GM18951 (cell line): ENCODE measurements around the gene LPGAT1.
"Not testable (repeated sequence)": the region's sequence is repeated elsewhere in the genome, so short reads cannot be mapped to it uniquely, and the experiment has no call there.

Source experiments
- POLR2A ChIP-seq: IDR thresholded peaks from 4 replicates; pipeline ENCODE4 v1.6.1; 2011; ENCODE audit warnings: mild to moderate bottlenecking; ENCODE audit not compliant: insufficient read length, insufficient read depth; ENCODE audit errors: extremely low read depth
- in situ Hi-C: fragments of 300-500 bp; cut with MboI; formaldehyde crosslinking; loops from one replicate; pipeline ENCODE4 v1.12.0; 2022; ENCODE audit warnings: low sequenced_read_pairs, mixed read lengths, inconsistent platforms; ENCODE audit not compliant: unreplicated experiment

LPGAT1 gene

DNA sequence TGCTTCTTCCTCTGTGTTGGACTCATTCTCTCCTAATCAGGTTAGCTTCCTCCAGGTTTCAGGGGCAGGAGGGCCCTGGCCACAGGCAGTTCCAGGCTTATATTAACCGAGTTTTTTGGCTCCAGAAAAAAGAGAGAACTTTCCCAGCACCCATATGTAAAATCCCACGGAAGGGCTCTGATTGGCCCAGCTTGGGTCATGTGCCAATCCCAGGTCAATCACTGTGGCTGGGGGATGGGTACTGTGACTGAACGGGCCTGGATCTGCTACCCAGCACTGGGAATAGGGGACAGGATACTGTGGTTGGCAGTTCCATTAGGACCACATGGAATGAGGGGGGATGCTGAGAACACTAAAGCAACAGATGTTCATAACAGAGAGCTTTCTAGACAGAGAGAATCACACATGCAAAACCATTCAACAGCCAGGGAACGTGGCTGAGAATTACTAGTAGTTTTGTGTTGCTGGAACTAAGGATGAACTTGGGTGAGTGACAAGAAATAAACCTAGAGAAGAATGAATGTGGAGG is 104.0 kb downstream of the LPGAT1 start:
- no peak for TF ChIP-seq POLR2A
- in situ Hi-C loops: no loop called here

DNA sequence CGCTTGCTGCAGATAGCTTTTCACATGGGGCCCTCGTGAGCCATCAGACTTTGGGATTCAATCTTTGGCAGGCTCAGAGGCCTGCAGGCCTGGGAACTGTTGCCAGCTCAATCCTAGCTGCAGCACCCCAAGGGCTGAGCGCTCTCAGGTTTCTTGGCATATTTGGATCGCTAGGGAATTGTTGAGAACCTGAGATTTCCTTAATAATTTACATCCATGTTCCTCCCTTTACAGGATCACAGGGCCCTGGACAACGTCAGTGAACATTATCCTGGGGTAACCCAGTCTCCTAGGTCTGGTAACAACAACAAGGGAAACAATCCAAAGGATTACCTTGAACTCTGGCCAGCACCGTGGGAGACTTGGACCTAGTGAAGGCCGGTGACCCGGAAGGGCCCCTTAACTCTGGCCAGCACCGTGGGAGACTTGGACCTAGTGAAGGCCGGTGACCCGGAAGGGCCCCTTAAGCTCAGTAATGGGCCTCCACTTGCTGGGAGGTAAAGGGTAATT is 105.8 kb downstream of the LPGAT1 start:
- in situ Hi-C loops: no loop called here
- no peak for TF ChIP-seq POLR2A

DNA sequence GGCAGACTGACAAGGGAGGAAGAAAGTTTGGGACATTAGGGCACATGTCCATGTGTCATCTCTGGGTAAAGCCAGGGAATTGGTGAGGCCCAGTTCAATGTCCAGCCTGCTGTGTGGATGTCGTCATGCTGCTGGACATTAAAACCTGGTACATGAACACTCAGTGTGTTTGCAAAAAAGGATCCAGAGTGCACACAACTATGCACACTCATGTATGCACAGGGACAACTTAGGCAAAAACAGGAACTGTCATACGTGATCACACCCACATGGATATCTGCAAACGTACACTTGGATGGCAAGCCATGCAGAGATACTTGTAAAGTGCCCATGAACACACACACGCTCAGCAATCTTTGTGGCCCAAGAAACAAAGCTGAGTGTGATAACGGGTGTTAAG is 107.3 kb downstream of the LPGAT1 start:
- no peak for TF ChIP-seq POLR2A
- in situ Hi-C loops: no loop called here

DNA sequence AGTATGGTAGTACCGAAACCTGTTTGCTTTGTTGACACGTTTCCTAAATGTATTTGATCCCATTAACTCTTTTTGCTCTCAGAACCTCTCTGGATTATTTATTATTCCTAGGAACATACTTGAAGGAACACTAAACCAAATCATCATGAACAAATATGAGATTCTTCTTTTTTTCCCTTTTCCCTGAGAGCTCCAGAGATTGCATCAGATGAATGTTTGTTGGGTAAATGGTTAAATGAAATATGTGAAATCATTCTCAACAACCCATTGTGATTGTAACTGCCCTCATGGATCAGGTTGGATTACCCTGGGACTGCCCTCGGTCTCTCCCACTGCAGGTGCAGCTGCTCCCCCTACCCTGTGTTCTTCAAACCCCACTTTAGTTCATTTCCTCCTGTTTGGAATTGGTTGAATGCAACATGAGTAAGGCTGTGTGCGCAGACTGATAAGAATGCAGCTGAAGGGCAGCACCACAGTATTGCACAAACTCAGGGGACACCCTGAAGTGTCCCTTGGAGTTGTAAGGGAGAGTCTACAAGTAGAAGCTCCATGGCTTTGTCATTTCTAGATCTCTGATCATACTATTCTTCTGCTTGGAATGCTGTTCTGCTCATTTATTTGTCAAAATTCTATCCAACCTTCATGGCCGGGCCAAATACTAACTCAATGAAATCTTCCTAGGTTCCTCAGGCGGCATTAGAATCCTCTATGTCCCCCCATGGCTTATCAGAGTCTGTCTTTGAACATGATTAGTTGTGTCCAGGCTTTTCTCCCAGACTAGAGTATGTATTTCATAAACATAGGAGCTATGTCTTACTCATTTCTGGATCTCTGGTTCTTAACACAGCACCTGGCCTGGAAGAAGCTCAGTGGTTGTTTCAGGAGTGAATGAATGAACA is 108.0 kb downstream of the LPGAT1 start:
- in situ Hi-C loops: no loop called here
- TF ChIP-seq POLR2A: no peak

DNA sequence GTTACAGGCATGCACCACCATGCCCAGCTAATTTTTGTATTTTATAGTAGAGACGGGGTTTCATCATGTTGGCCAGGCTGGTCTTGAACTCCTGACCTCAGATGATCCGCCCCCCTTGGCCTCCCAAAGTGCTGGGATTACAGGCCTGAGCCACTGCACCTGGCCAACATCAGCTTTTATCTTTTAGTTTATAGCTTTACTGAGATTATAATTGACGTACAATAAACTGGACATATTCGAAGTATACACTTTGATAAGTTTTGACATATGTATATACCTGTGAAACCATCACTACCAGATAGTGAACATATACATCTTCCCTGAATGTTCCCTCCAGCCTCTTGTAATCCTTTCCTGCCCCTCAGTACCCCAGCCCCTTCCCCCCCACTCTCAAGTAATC is 114.0 kb downstream of the LPGAT1 start:
- in situ Hi-C loops: not testable (repeated sequence)

DNA sequence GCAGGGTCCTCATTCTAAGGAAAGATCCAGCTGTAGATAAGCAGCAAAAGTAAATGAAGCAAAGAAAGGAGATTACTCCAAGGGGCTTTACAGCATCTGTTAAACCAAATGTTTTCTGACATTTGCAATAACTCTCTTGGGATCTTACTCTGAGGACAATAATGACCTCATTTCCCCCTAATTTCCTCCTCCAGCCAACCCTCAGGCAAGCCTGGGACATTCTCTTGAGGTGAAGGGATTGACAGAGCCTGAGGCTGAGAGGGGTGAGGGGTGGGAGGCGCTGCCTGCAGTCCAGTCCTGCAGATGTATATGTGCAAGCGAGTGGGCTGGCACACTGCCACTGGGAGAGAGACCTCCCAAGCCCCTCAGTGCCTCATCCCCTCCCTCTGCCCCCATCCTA is 114.6 kb downstream of the LPGAT1 start:
- no peak for TF ChIP-seq POLR2A
- in situ Hi-C loops: no loop called here

DNA sequence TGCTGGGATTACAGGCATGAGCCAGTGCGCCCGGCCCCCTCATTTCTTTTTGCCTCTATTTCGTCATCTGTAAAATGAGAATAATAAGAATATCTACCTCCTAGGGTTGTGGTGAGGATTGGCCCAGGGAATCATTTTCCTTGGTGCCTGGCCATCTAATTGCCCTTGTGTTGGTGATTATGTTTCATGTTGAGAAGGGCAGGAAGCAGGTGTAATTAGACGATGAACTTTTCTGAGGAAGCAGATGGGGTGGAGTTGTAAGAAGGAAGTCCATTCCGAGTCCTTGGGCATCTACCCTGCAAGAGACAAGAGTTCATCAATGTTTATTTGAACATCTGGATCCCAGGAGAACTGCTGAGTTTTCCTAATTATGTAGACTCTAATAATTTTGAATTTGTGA is 116.4 kb downstream of the LPGAT1 start:
- in situ Hi-C loops: no loop called here
- no peak for TF ChIP-seq POLR2A

DNA sequence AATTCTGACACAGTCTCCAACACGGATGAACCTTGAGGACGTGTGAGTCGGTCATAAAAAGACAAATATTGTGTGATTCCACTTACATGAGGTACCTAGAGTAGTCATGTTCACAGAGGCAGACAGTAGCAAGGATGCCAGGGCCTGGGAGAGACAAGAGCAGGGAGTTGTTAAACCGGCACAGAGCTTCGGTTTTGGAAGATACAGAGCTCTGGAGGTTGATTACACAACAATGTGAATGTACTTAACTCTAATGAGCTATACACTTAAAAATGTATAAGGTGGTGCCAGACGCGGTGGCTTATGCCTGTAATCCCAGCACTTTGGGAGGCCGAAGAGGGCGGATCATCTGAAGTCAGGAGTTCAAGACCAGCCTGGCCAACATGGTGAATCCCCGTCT is 117.3 kb downstream of the LPGAT1 start:
- in situ Hi-C loops: no loop called here
- no peak for TF ChIP-seq POLR2A

DNA sequence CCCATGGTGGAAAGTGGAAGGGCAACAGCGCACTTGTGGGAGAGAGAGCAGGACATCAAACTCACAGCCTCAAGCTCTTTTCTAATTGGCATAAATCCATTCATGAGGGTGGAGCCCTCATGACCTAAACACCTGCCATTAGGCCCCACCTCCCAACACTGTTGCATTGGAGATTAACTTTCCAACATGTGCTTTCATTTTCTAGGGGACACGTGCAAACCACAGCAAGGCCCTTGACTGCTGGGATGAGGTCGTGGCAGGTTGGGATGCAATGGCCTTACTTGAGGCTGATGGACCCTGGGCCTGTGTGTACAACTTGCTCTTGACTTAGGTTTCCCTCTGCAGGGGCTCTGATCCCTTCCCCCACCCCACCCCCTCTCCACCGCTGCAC is 119.3 kb downstream of the LPGAT1 start:
- TF ChIP-seq POLR2A: no peak
- in situ Hi-C loops: no loop called here

DNA sequence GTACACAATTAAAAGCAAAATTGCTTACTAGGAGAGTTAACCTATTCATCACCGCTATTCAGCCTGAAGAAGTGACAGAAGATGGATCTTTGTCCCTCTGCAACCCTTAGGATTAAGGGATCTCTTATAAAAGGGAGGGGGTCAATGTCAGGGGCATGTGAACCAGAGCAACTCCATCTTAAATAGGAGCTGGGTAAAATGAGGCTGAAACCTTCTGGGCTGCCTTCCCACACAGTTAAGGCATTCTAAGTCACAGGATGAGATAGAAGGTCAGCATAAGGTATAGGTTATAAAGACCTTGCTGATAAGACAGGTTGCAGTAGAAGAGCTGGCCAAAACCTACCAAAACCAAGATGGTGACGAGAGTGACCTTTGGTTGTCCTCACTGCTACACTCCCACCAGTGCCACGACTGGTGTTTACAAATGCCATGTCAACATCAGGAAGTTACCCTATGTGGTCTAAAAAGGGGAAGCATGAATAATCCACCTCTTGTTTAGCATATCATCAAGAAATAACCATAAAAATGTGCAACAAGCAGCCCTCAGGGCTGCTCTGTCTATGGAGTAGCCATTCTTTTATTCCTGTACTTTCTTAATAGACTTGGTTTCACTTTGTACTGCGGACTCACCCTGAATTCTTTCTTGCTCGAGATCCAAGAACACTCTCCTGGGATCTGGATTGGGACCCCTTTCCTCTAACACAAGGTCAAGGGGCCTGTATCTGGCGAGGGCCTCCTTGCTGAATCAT is 119.8 kb downstream of the LPGAT1 start:
- TF ChIP-seq POLR2A: no peak

DNA sequence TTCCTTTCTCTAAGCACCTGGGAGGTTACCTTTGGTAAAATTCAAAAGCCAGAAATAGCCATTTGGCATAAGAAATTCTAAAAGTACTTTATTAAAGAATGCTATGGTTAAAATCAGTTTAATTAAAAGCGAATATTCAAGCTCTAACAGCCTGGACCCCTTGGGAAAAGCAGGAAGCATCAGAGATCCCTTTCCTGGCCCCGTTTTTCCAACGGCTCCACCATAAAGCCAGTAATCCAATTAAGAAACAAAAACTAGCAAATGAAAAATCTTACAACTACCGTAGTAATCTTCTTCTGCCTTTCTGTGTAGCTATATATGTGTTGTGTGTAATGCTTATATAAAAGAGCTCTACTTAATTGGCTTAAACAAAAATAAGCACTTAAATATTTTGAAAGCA is 121.6 kb downstream of the LPGAT1 start:
- in situ Hi-C loops: no loop called here
- no peak for TF ChIP-seq POLR2A

More for the DNA sequence above, 119.8 kb downstream of the LPGAT1 start:
- in situ Hi-C loops: no loop called here

DNA sequence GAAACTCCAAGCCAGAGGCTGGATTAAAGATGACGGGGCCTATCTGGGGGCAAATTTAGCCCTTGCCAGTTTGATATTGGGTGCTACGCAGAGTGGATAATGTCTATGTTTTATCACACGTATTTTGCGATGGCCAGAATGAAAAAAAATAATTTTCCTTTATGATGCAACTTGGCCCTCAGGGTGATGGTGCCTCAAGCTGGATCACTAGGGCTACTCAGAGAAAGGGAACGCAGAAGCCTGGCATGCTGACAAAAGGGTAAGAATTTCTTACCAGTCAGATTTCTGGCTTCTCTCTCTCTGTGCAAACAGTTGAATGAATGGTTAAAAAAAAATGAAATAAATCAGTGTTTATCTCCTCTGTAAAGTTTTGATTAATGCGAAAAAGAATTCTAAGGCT is 122.6 kb downstream of the LPGAT1 start:
- in situ Hi-C loops: no loop called here
- TF ChIP-seq POLR2A: no peak

DNA sequence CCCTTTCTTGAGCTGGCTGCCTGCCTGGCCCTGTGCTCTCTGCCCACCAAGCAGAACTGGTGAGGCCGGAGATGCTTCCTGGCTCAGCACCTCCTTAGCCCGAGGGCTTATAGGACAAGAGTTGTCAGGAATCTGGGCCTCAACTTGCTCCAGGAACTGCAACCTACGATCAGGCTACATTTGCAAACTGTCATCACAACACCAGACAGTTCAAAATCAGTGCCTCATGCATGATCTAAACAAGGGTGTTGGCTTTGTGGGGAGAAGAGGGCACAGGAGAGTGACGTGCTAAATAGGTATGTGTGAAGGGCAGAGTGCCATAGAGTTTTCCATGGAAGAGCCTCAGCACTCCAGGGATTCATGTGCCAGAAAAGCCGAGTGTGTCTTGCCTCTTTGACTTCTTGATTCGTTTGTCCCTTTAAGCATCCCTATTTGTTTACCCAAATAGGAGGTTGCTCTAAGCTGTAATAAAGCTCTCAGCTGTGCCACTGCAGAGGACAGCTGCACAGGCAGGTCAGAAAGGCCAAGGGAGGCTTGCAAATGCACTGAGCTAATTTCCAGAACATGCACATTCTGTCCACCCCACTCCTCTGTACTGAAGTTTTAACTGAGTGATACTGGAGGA is 125.0 kb downstream of the LPGAT1 start:
- in situ Hi-C loops: no loop called here
- TF ChIP-seq POLR2A: no peak
